ENCODE data around the gene HNF1A. TPM values are rescaled to one million over a fixed set of nuclear protein-coding genes. Genes with fewer than 3 reads are reported as not detected.

The HNF1A gene
- total and polyA plus RNA-seq, 9 of the 15 experiments (the other 6 are each of a cell fraction or from before 2014, with no cell fraction given), result not detected

DNA sequence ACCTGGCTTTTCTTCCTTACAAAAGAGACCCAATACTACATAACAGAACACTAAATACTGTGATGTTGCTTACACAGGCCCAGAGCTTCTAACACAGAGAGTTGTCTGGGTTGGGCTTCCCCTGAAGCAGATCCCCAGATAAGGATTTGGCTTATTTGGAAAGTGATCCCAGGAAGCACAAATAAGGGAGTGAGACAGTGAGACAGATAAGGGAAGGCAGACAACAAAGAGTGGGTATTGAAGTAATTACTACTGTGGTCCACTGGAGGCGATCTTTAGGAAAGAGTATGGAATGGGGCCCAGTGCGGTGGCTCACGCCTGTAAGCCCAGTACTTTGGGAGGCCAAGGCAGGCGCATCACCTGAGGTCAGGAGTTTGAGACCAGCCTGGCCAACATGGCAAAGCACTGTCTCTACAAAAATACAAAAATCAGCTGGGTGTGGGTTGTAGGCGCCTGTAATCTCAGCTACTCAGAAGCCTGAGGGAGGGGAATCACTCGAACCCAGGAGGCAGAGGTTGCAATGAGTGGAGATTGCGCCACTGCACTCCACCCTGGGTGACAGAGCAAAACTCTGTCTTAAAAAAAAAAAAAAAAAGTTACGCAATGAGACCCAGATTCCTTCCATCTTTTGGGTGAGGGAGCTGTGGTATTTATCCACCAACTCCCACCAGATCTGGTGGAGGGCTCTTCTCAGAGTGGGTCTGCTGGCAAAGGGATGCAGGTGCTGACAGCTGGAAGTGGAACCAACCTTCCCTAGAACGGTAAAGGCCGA, 48.1 kb downstream of the HNF1A start (continued):
- TF ChIP-seq, protein P1, sequence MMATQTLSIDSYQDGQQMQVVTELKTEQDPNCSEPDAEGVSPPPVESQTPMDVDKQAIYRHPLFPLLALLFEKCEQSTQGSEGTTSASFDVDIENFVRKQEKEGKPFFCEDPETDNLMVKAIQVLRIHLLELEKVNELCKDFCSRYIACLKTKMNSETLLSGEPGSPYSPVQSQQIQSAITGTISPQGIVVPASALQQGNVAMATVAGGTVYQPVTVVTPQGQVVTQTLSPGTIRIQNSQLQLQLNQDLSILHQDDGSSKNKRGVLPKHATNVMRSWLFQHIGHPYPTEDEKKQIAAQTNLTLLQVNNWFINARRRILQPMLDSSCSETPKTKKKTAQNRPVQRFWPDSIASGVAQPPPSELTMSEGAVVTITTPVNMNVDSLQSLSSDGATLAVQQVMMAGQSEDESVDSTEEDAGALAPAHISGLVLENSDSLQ (IDR thresholded peaks at IDR 0.05), result peak; percentile 35; the same call in 1 of the 2 replicates
- TF ChIP-seq RBM39 (optimal IDR thresholded peaks at IDR 0.05; ENCODE audit: low read depth, low read length) (no peak), PURB (CRISPR knock-in tag; IDR thresholded peaks at IDR 0.05; ENCODE audit: low read depth) (no peak), RAD51 (IDR thresholded peaks at IDR 0.05; ENCODE audit: borderline replicate concordance, low read depth) (no peak), MBD1 (CRISPR knock-in tag; IDR thresholded peaks at IDR 0.05) (no peak), HNRNPL (IDR thresholded peaks at IDR 0.05; ENCODE audit: low read depth, low read length) (no peak), MAZ (CRISPR knock-in tag; conservative IDR thresholded peaks at IDR 0.05 in 1 of 2, IDR thresholded peaks at IDR 0.05 in 1 of 2) (no peak), ZNF282 (CRISPR knock-in tag; IDR thresholded peaks at IDR 0.05) (no peak), ELF4 (CRISPR knock-in tag; IDR thresholded peaks at IDR 0.05) (no peak), ZNF696 (CRISPR knock-in tag; conservative IDR thresholded peaks at IDR 0.05) (no peak), CUX1 (CRISPR knock-in tag; IDR thresholded peaks at IDR 0.05) (no peak), RFX5 (IDR thresholded peaks at IDR 0.05; ENCODE audit: low read depth, low read length) (no peak), BRD9 (IDR thresholded peaks at IDR 0.05; ENCODE audit: low read depth, partially characterized antibody) (no peak), CC2D1A (IDR thresholded peaks at IDR 0.05) (no peak), DACH1 (IDR thresholded peaks at IDR 0.05; ENCODE audit: partially characterized antibody) (peak; percentile 22), EP300 (IDR thresholded peaks at IDR 0.05; ENCODE audit: low read length) (no peak), CHD2 (IDR thresholded peaks at IDR 0.05; ENCODE audit: low read depth, low read length) (no peak), ZNF699 (CRISPR knock-in tag; IDR thresholded peaks at IDR 0.05; ENCODE audit: insufficient replicate concordance) (no peak)
- TF ChIP-seq, protein P2, sequence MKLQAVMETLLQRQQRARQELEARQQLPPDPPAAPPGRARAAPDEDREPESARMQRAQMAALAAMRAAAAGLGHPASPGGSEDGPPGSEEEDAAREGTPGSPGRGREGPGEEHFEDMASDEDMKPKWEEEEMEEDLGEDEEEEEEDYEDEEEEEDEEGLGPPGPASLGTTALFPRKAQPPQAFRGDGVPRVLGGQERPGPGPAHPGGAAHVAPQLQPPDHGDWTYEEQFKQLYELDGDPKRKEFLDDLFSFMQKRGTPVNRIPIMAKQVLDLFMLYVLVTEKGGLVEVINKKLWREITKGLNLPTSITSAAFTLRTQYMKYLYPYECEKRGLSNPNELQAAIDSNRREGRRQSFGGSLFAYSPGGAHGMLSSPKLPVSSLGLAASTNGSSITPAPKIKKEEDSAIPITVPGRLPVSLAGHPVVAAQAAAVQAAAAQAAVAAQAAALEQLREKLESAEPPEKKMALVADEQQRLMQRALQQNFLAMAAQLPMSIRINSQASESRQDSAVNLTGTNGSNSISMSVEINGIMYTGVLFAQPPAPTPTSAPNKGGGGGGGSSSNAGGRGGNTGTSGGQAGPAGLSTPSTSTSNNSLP (IDR thresholded peaks at IDR 0.05; ENCODE audit: borderline replicate concordance, low read depth, low read length), result no peak

Measured in K562 (cell line).